GM18499 (cell line): ENCODE results near the gene FLT1.

Experiments used
- ATAC-seq: cut with Tn5 transposase; IDR thresholded peaks from one replicate; pipeline ENCODE4 v1.9.1; 2021; ENCODE audit warnings: moderate number of reproducible peaks; ENCODE audit not compliant: insufficient read depth, unreplicated experiment

FLT1 gene

GRCh38 chr13:28468023-28468915, 26.7 kb downstream of the FLT1 start:
- no peak for ATAC-seq

- ATAC-seq: no peak
Measured at GRCh38 chr13:28467034-28467433, 27.9 kb downstream of the FLT1 start.

GRCh38 chr13:28466151-28466550, 28.8 kb downstream of the FLT1 start:
- no peak for ATAC-seq

GRCh38 chr13:28464861-28465460, 30.0 kb downstream of the FLT1 start:
- no peak for ATAC-seq

- no peak for ATAC-seq
Measured at GRCh38 chr13:28463481-28463880, 31.4 kb downstream of the FLT1 start.

GRCh38 chr13:28459911-28460310, 35.0 kb downstream of the FLT1 start:
- ATAC-seq: no peak

- no peak for ATAC-seq
Measured at GRCh38 chr13:28458608-28459007, 36.3 kb downstream of the FLT1 start.

GRCh38 chr13:28458051-28458450, 36.9 kb downstream of the FLT1 start:
- no peak for ATAC-seq

GRCh38 chr13:28457521-28457920, 37.4 kb downstream of the FLT1 start:
- ATAC-seq: no peak

GRCh38 chr13:28455580-28456194, 39.2 kb downstream of the FLT1 start:
- no peak for ATAC-seq

GRCh38 chr13:28452755-28453154, 42.2 kb downstream of the FLT1 start:
- ATAC-seq: no peak

- no peak for ATAC-seq
Measured at GRCh38 chr13:28451482-28452217, 43.3 kb downstream of the FLT1 start.

GRCh38 chr13:28449826-28450773, 44.8 kb downstream of the FLT1 start:
- ATAC-seq: no peak

- no peak for ATAC-seq
Measured at GRCh38 chr13:28448651-28449358, 46.1 kb downstream of the FLT1 start.

- ATAC-seq: no peak
Measured at GRCh38 chr13:28447989-28448388, 46.9 kb downstream of the FLT1 start.

- ATAC-seq: no peak
Measured at GRCh38 chr13:28447206-28447605, 47.7 kb downstream of the FLT1 start.

- no peak for ATAC-seq
Measured at GRCh38 chr13:28442839-28443238, 52.1 kb downstream of the FLT1 start.

- no peak for ATAC-seq
Measured at GRCh38 chr13:28441529-28441928, 53.4 kb downstream of the FLT1 start.
